HG02571 (cell line): ENCODE data around the gene GPC4.
"Not testable (repeated sequence)": the region's sequence is repeated elsewhere in the genome, so short reads cannot be mapped to it uniquely, and the experiment has no call there.

Source experiments
- ATAC-seq: cut with Tn5 transposase; IDR thresholded peaks from one replicate; pipeline ENCODE4 v1.9.1; 2021; ENCODE audit warnings: mild to moderate bottlenecking, moderate library complexity; ENCODE audit not compliant: unreplicated experiment

The GPC4 gene

DNA sequence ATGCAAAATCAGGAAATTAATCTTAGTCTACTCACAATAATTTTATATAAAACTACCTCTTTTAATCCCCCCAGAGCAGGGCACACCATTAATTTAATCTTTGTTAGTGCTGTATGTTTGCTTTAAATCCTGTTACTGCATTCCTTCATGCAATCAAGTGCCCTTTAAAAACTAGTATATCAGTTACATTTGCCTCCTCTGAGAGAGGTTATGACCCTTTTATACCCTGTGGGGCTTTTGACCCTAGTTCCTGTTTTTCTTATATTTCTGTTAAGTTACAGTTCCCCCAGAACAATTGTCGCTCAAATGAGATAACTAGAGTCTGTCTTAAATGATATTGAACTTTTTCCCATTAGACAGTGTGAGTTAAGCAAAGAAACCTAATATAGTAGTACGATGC is 46.2 kb downstream of the GPC4 start:
- no peak for ATAC-seq

DNA sequence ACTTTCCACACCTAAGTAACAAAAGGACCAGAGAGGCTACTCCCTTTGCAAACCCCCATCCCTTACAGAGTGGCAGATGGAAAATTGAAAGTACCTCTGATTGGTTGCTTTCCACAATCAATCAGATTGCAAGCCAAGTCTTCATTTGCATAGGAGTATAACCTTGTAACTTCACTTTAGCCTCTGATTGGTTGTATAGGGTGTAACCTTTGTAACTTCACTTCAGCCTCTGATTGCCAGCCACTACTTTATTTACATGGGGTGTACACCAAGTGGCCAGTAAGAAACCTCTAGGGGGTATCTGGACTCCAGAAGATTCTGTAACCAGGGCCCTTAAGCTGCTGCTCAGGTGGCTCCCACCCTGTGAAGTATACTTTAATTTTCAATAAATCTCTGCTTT is 48.6 kb downstream of the GPC4 start:
- no peak for ATAC-seq

DNA sequence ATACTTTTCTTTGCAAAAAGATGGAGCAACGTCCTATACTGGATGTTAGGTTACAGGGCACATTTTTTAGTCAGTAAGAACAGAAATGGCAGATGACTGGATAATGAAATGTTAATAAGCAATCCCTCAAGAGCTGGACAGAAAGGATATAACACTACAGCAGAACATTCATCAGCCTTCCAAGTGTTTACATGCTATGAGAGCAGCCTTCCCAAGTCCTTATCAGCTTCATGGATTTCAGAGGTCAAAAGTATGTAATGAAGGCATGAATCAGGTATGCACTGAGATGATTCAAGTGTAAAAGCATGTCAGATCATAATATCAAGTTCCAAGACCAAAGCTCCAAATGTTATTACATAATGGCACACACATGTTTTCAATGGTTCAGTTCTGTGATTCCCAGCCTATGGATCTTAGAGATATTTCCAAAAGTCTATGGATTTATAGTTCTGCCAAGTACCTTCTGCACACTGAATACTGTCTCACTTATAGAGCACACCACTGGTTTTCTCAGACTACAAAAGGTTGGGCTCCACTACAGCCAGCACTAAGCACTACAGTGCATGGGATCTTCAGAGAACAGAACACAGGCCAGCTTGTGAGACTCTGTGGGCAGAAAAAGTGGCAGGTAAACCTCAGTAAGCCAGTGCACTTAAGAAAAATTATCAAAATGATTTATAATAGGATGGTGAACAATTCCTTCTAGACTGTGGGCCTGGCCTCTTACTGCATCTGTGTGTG is 49.2 kb downstream of the GPC4 start:
- no peak for ATAC-seq

DNA sequence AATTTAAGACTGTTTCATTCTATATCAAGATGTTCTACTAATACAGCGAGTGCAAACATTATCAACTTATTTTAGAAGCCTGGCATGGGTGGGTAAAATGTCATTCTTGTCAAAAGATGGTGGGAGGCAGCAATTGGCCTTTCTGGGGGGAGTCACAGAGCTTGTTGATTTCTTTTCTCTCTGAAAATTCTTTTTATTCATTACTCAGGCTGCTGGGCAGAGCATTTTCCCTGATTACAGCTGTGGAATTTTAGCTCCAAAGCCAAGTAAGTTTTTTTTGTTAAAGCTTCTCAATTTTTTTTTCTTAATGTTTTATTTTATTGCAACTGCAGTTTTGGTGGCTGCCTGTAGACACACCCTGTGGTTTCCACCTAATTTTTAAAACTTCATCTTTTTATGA is 50.4 kb downstream of the GPC4 start:
- ATAC-seq = no peak

DNA sequence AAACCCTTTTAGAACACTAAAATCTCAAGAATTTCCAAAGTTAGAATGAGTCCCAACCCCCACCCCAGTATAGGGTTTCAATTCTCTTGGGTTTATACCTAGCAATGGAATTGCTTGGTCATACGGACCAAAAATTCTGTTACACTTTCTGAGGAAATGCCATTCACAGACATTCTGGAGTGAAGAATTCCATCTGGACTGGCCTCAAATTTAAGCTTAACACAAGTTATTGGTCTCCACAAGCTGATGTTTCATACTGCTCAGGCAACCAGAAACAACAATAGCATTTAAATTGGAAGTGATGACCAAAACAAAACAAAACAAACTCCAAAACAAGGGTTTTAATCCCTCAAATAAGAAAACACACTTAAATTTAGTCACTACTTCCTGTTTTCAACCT is 51.1 kb downstream of the GPC4 start:
- ATAC-seq = no peak

DNA sequence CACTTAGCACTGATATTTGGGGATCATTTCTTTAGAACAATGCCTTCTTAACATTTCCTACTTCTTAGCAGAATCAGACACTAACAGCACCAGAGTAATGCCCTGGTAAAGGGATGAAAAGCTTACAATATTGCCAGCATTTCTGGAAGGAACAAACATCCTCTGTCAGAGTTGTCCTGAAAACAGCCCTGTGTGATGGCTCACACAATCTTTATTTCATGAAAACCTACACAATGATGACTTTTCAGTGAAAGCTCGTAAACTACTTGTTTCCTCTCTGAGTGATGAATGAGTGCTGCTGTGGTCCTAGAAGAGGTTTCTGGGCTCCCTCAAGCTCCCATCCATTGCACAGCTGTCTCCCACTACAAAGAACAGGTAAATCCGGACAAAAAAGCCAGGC is 52.8 kb downstream of the GPC4 start:
- no peak for ATAC-seq

DNA sequence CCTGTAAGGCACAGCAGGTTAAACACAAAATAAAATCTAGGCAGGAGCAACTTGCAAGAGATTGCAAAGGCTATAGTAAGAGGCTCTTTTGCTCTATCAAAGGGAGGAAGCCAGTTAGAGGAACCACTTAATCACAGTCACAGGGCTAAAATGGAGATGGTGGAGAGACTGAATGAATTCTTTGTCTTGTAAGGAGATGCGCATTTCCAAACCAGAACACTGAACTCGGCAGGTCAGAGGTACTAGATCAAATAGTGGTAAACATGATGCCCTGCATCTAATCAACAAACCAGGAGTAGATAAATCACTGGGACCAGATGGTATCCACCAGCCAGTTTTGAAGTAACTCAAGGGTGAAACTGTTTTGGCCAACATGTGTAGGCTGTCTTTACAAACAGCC is 55.8 kb downstream of the GPC4 start:
- no peak for ATAC-seq

DNA sequence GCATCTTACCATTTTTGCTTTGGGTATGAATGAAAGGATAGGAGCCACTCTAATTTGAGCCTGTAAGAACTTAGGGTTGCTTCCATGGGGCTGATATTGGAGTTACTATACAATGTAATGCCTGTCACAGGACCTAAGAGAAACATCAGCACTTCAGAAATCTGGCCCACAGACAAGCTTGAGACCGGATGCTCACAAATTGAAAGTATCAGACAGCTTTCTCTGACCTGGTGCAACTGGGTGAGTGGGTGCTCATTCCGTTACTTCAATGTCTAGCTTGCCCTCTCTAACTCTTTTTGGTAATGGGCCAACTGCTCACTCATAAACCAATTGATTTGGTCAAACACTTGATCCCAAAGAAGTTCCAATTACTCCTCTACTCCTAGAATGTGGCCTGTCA is 62.1 kb downstream of the GPC4 start:
- ATAC-seq = no peak

DNA sequence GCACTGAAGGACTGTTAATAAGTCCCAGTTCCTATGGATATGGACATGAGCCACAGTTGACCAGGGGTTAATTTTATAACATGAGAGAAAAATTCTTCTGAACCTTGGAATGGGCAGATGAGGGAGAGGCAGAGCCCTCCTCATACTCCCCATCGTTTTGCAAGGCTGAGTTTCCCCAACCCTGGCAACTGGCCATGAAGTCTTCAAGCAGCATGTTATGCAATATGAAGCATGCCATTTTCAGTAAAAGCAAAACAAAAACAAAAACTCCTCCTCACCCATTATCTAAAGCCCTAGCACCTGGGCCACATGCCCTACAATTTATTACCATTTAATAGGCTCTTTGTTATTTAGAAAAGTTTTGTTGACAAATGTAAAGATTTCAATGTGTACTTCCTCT is 64.5 kb downstream of the GPC4 start:
- ATAC-seq = no peak

DNA sequence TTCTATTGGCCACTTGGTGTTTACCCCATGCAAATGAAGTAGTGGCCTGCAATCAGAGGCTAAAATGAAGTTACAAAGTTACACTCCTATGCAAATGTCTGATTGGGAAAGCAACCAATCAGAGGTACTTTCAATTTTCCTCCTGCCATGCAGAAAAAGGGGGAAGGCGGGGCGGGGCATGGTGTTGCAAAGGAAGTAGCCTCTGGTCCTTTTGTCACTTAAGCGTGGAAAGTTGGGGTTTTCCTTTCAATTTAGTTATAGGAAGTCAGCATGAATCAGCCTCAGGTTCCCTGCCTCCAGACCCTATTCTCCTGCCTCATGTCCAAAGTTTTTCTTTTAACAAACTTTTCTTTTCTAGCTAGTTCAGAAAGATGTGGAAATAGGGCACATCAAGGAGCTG is 69.3 kb downstream of the GPC4 start:
- no peak for ATAC-seq

DNA sequence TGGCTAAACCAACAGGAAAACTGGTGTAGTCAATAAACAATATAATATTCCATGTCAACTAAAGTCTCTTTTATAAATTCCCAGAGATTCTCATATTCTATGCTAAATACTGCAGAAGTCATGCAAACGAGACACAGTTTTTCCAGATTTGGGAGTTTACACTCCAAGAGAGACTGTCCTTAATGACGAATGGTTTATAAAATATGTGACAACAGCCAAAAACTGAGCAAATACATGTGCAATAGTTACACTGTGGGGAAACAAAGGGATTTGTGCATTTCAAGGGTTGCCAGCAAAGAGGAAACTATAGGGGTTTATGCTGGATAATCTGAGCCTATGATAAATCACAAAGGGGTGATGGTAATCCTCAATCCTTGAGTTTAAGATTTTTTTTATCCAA is 75.7 kb downstream of the GPC4 start:
- ATAC-seq = no peak

DNA sequence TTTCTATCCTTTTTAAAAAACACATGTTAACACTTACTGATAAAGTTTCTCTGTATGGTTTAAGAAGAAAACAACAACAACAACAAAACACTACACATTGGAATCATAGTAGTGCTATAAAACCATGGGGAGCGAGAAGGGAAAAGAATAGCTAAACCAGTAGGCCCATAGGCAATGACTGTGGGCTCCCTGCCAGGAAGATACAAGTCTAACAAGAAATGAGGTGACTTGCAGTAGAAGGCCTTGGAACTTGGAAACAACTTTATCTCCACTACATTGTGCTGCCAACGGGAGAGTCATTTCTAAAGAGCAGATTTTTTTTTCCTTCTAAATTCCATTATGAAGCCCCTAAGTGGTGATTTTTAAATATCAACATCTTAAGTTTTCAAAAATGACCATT is 78.0 kb downstream of the GPC4 start:
- ATAC-seq = no peak

DNA sequence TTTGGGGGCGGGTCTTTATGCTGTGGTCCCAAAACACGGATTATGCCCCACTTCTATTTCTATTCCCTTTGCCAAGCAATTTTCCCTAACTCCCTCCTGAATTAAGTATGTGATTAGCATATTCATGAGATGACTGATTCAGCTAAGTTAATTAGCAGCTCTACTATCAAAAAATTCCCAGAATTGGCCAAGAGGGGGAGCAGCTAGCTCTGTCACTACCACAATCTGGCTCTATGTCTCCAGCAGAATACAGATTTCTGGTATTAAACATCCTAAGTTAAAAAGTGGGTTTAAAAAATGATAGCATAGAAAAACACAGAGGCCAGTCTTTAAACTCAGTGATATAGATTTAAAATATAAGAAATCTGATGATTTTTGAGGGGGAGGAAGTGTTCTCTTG is 80.3 kb downstream of the GPC4 start:
- ATAC-seq = no peak

DNA sequence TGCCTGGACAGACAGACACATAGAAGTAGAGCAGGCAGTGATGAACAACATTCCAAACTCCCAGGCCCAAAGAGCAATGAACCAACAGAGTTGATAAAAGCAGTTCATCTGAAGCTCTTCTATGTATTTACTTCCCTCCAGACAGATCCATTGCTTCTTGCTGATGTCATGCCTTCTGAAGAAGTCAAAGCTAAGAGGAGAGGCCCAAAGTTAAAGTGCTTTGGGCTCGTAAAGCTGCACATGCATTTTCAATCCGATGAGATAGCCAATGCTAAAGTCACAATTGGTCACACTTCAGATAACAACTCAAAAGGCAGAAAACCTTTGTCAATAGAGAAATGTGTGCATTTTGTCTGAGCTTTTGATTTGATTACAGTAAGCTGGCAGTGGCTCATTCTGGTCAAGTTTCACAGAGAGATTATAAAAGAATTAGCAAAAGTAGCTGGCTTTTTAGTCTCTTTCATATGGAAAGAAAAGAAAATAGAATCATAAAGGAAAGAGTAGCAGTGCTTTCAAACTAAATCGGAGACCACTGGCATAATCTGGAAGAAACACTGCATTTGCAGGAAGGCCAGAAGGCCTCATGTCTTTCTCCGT is 82.0 kb downstream of the GPC4 start:
- no peak for ATAC-seq

DNA sequence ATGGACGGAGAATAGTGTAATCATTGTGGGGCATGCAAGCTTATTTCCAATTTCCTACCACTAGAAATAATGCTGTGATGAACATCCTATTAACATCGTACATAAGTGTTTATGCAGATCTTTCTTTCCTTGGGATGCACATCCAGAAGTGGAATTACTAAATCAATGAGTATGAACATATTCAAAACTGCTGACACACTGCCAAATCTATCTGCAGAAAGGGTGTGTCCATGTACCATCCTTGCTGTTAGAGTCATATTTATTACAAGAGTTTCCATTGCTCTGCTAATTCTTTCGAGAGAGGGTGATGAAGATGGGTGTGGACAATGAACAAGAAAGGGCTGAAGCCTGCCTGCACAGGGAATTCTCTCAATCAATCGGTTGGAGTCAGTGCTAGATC is 82.6 kb downstream of the GPC4 start:
- no peak for ATAC-seq

DNA sequence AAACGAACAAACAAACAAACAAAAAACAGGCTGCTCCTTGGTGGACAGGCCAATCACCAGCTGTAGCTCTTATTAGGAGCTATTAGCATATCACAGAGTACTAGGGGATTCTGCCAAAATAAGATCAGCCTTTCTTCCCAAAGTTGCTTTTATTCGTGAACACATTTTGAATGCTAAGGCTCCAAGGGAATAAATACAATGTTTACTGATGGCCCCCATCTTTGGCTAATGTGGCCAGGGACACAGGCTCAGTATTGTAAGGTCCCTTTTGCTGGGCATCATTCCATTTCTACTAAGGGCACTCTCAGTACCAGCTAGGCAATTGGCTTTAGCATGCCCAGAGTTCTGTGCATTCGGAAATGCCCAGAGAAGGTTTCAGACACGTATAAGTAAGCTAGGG is 84.3 kb downstream of the GPC4 start:
- no peak for ATAC-seq

DNA sequence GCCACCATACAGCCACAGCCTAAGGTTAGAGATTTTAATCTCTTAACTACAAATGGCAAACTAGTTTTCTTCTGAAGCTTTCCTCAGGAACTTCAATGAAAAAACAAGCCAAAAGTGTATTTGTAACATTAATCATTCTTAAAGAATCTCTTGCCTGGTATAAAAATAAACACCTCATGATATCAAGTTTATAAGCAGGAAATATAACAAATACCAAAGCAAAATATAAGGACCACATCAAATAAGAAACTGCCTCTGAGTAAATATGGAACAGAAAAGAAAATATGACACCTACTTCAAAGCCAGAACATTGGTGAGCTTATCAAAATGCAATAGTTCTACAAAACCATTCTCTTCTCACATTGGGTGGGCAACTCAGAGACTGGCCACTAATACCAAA is 89.9 kb downstream of the GPC4 start:
- ATAC-seq = no peak

DNA sequence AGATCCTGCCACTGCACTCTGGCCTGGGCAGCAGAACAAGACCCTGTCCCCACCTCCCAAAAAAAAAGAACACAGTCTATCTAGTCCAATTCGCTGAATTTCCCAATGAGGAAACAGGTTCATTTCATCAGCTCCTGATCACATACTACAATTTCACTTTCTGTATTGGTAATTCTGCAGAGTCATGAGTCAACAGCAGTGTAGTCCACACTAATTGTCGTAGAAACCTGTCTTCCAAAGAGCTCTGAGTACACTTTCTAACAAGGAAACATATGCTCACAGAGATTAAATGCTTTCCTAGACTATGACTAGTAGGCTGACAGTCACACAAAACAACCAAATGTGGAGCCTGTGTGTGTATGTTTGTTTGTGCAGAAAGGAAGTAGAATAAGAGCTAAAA is 91.9 kb downstream of the GPC4 start:
- no peak for ATAC-seq

DNA sequence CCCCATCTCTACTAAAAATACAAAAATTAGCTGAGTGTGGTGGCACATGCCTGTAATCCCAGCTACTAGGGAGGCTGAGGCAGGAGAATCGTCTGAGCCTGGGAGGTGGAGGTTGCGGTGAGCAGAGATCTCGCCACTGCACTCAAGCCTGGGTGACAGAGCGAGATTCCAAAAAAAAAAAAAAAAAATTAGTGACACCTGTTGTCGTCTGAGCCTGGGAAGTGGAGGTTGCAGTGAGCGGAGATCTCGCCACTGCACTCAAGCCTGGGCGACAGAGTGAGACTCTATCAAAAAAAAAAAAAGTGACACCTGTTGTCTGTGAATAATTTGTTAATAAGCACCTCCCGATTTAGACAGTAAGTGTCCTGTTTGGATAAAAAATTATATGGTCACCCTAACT is 93.0 kb downstream of the GPC4 start:
- ATAC-seq = not testable (repeated sequence)

DNA sequence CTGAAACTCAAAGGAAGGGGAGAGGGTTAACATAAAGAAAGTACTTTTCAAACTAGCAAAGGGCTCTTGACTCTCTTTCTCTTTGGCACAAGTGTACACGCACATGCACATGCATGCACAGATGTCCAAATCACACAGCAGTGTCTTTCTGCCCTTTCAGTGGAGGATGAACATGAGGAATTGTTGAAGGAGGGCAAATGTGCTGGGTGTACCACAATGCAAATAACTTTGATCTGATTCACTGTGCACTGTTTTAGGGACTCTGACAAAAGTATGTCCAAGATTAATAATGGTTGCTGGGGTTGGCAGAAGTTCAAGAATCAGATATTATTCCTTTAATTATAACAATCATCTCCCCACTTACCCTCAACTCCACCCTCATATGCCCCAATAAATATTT is 93.8 kb downstream of the GPC4 start:
- no peak for ATAC-seq

DNA sequence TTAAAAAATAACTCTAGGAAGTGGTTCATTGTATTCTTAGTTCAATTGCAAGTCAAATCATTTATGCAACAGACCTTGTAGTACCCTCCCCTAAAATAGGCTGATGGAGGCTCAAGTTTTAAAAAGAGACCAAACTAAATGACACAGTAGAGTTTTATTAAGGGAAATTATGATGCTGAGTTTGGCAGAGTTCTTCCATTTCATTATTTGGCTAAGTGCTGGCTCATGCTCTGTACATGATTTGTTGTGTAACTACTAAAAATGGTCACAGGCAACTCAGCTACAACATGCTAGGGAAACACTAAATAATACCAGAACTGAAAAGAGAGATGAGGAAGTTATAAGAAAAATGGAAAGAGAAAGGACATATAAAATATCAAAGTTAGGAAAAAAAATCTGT is 101.0 kb downstream of the GPC4 start:
- no peak for ATAC-seq

DNA sequence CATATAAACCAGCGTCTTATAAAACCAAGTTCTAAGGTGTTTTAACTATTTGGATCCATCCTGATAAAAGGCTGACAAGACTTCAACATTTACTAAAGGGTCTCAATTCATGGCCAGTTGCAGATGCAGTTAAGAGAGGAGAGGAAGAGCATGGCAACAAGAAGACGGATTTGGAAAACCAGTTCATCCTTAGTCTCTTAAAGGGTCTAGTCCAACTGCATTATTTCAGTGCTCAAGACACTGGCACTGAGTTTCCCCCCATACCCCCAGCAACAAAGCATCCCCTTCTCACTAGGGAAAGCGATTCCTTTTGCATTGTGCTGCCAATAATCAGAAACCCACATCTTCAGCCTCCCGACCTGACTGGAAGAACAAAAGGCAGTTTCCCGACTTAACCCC is 106.8 kb downstream of the GPC4 start:
- ATAC-seq = no peak
